ENCODE data around the gene DOCK11. TPM values are rescaled to one million over a fixed set of nuclear protein-coding genes. Genes with fewer than 3 reads are reported as not detected.

DOCK11 gene
- total RNA-seq, 4 donors from 2014 or later, result 61.9 to 139 (median 80.1) TPM

Small RNA genes within 50 kb of the gene (small RNA-seq; reads per million reads assigned to genes)
- gene RF00019, result 0 reads per million in 4 donors

Other genes starting within 250 kb of the DOCK11 start
- gene WDR44, start 149.7 kb upstream of the DOCK11 start, total RNA-seq, result 10 to 100 TPM; 26.4 to 35.3 (median 33.3) TPM
- 100 to 1,000 TPM in 2 of 4 donors, 10 to 100 TPM in 2; 63.7 to 121 (median 105) TPM for gene IL13RA1, start 231.8 kb downstream of the DOCK11 start, total RNA-seq